GM10266 (cell line): ENCODE results near the gene SDF4.
A peak's percentile ranks its signal among the peaks of the same experiment; 100 is the strongest.

ENCODE experiments used
- DNase-seq: peaks from one replicate; pipeline ENCODE4 v3.0.0; 2012; ENCODE audit errors: extremely low spot score
- TF ChIP-seq, protein P1 (sequence below): IDR thresholded peaks from 2 replicates; pipeline ENCODE4 v1.5.1; 2012; ENCODE audit warnings: mild to moderate bottlenecking, low read depth; ENCODE audit not compliant: control insufficient read depth, insufficient read depth; ENCODE audit errors: missing control alignments

SDF4 gene

GRCh38 chr1:1202831-1203560 is 28.8 kb downstream of the SDF4 start:
- TF ChIP-seq, protein P1, sequence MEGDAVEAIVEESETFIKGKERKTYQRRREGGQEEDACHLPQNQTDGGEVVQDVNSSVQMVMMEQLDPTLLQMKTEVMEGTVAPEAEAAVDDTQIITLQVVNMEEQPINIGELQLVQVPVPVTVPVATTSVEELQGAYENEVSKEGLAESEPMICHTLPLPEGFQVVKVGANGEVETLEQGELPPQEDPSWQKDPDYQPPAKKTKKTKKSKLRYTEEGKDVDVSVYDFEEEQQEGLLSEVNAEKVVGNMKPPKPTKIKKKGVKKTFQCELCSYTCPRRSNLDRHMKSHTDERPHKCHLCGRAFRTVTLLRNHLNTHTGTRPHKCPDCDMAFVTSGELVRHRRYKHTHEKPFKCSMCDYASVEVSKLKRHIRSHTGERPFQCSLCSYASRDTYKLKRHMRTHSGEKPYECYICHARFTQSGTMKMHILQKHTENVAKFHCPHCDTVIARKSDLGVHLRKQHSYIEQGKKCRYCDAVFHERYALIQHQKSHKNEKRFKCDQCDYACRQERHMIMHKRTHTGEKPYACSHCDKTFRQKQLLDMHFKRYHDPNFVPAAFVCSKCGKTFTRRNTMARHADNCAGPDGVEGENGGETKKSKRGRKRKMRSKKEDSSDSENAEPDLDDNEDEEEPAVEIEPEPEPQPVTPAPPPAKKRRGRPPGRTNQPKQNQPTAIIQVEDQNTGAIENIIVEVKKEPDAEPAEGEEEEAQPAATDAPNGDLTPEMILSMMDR = no peak
- no peak for DNase-seq

DNA sequence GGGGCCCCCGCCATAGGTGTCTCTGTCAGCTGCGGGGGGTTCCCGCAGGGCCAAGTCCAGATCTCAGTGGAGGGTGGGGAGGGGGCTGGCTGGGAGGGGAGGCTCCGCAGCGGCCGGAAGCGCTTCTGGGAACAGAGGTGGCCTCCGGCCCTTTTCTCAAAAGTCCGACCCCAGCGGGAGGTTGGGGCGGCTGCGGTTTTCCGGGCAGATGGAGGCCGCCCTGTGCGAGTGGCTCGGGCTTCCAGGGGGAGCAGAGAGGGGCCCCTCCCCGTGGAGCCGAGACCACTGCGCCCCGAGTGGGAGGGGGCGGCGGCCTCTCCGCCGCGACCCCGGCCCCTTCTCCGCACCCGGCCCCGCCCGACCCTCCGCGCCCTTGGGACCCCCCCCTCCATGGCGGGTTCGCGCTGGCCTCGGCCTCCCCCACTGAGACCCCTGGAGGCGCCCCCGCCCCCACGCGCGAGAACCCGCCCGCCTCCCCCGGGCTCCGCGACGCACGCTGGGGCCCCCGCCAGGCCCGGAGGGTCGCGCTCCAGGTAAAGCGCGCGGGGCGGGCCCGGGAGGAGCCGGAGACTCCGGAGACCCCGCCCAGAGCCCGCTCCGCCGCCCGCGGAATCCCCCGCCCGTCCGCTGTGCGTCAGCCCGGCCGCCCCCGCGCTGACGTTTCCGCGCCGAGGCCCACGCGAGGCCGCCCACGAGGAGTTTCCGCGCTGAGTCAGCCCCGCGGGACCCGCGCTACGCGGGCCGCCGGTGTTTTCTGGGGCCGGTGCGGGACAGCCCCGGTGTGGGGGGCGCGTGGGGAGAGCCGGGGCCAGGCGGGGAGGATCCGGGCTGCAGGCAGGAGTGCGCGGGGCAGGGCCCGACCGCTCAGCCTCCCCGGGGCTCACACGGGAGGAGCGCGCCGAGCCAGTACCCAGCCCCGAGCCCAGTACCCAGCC is 30.7 kb downstream of the SDF4 start:
- DNase-seq = peak; percentile 94
- TF ChIP-seq, protein P1 = no peak

GRCh38 chr1:1199961-1200875 is 31.6 kb downstream of the SDF4 start:
- DNase-seq = no peak
- TF ChIP-seq, protein P1 = no peak

DNA sequence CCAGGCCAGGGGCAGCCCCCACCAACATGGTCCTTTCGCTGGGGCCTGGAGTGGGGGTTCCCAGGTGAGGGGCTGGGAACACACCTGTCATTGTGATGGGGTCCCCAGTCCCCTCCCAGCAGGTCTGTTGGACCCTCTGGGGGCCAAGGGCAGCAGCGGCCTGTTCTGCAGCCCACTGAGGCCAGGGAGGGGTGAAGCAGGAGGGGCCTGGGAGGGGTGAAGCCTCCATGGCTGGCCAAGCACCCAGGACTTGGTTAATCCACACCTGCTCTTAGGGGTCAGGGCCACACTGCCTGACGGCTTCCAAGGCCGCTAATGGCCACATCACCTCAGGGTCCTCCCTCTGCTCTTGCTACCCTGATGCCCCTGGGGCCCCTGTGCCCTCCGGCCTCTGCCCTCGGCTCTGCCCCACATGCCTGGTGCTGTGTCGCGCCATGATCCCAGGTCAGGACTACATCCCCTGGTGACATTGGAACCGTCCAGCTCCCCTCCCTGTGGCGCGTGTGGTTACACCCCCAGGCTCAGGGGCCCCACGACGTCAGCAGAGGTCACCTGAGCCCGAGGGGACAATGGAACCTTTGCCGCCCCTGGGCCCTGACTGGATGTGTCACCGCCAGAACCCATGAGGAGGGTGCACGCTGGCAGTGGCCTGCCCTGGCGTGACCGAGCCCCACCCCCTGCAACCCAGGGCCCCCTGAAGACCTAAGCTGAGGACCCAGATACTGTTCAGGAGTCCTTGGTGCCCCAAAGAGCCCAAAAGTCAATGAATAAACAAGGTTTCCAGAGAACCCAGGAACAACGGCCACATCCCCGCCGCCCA is 32.5 kb downstream of the SDF4 start:
- TF ChIP-seq, protein P1 = no peak
- no peak for DNase-seq

- TF ChIP-seq, protein P1 = no peak
These were observed 33.2 kb downstream of the SDF4 start for GRCh38 chr1:1198423-1199140.

More at GRCh38 chr1:1198423-1199140, 33.2 kb downstream of the SDF4 start:
- no peak for DNase-seq
